Measurements from ENCODE around the gene KRTAP5-10.
A peak's percentile ranks its signal among the peaks of the same experiment; 100 is the strongest.
"Not testable (repeated sequence)": the region's sequence is repeated elsewhere in the genome, so short reads cannot be mapped to it uniquely, and the experiment has no call there.

Gene KRTAP5-10, protein sequence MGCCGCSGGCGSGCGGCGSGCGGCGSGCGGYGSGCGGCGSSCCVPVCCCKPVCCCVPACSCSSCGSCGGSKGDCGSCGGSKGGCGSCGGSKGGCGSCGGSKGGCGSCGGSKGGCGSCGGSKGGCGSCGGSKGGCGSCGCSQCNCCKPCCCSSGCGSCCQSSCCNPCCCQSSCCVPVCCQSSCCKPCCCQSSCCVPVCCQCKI

DNA sequence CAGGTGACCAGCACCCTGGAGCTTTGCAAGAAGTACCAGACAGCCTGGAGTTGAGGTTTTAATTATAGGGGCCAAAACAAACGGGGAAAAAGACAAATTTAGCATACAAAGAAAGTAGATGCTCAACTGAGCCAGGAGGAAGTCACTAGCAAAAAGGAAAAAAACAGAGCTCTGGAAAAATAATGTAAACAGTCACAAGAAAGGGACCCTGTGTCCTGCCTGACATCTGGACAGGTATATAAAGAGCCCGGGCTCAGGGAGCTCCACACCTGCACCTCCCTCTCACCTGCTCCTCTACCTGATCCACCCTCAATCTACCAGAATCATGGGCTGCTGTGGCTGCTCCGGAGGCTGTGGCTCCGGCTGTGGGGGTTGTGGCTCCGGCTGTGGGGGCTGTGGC, at the start of gene KRTAP5-10:
TSS of gene KRTAP5-10 (plus strand) at position 301 of the 400 bp plus-strand sequence. CDS start at position 326, 25 bp downstream.
- no peak for DNase-seq

DNA sequence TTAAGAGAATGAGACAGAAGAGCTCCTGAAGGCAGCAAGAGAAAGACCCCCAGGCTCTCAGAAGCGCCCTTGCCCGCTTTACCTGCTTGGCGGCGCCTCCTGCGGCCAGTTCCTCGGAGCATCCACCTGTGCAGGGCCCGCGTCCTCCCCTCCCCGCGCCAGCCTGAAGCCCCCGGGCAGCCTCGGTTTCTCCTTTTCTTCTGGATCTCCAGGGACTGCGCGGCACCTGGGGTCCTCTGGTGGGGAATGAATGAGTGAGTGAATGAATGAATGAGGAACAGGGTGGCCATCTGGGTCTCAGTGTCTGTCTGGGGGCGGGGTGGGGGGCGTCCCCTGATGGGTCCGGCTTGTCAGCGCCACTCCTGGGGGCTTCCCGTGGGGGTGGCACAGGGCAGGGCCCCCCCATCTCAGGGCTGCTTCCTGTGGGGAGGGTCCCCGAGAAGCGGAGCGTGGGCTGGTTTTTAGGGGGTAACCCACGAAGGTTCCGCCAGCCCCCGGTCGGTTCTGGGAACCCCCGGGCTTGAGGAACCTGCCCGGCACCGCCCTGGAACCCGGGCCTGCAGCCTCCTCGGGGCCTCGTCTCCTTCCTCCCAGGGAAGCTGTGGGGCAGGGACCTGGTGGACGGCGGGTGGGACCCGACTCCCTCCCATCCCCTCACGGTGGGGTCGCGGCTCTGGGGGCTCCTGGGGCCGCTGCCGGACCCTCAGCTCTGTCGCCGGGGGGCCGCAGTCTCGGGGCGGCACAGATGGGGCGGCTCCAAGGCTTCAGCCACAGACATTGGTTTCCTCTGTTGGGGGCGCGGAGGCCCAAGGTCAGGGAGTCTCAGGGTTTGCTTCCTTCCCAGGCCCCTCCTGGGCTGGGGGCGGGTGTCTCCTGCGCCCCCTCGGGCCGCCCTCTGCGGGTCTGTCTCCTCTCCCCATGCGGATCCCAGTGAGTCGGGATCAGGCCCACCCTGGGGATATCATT, 46.6 kb upstream of the KRTAP5-10 start:
- DNase-seq, result no peak

DNA sequence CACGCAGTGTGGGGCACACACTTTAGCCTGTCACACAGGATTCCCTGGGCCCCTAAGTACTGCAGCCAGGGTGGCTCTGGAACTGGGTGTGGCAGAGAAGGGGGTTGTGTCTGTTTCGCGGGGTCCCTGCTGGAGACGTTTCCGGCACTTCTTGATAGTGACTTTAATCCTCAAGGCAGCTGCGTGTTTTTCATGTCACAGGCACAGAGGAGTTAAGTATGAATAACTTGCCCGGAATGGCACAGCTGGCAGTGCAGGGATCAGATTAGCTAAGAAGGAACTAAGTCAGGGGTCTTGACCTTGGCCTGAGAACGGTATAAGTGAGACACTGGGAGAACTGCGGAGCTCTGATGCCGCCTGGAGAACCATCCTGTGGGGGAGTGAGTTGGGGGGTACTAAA, 45.8 kb upstream of the KRTAP5-10 start:
- DNase-seq, result no peak

DNA sequence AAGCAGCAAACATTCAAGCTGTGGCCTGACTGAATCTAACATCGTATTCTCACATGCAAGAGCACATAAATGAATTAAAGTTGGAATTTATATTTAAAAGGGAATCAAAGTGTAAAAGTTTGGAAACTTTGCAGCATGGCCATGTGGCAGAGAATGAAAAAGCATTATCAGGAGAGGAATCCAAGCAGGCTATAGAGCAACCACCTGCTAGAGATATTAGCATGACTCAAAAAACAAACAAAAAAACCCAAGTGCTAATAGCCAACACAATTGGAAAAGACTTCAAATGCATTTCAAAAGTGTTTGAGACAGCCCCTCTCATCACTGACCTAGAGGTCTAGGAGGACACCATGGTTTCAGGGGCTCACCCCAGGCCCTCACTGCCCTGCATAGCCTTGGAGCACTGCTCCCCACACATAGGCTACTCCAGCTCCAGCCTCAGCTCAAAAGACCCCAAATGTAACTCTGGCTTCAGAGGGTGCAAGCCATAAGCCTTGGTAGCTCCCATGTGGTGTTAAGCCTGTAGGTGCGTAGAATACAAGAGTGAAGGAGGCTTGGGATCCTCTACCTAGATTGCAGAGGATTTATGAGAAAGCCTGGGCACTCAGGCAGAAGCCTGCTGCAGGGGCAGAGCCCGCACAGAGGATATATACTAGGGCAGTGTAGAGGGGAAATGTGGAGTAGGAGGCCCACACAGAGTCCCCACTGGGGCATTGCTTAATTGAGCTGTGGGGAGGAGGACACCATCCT, 40.0 kb upstream of the KRTAP5-10 start:
- DNase-seq, result no peak

DNA sequence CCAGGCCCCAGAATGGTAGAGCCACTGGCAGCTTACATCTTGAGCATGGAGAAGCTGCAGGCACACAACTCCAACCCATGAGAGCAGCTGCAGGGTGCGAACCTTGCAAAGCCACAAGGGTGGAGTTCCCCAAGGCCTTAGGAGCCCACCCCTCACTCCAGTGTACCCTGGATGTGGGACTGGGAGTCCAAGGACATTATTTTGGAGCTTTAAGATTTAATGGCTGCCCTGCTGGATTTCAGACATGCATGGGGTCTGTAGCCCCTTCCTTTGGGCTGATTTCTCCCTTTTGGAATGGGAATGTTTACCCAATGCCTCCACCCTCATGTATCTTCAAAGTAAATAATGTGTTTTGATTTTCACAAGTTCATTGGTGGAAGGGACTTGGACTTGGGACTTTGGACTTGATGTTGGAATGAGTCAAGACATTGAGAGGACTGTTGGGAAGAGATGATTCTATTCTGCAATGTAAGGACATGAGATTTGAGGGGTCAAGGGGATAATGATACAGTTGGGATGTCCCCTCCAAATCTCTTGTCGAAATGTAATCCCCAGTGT, 39.3 kb upstream of the KRTAP5-10 start:
- DNase-seq, result no peak

DNA sequence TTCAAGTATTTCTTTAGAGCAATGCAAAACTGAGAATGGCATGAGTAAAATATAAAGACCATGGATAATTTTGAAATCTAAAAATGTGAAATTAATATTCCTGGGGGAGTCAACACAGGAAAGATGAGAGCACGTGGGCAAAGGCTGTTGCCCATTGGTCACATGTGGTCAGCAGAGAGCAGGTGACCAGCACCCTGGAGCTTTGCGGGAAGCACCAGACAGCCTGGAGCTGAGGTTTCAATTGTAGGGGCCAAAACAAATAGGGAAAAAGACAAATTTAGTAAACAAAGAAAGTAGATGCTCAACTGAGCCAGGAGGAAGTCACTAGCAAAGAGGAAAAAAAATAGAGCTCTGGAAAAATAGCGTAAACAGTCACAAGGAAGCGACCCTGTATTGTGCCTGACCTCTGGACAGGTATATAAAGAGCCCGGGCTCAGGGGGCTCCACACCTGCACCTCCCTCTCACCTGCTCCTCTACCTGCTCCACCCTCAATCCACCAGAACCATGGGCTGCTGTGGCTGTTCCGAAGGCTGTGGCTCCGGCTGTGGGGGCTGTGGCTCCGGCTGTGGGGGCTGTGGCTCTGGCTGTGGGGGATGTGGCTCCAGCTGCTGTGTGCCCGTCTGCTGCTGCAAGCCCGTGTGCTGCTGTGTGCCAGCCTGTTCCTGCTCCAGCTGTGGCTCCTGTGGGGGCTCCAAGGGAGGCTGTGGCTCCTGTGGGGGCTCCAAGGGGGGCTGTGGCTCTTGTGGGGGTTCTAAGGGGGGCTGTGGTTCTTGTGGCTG, 38.4 kb upstream of the KRTAP5-10 start, which contains the start of gene KRTAP5-7:
TSS of gene KRTAP5-7 (plus strand) at position 472 of the 780 bp plus-strand sequence. CDS start at position 506, 34 bp downstream.
- DNase-seq, result not testable (repeated sequence)

DNA sequence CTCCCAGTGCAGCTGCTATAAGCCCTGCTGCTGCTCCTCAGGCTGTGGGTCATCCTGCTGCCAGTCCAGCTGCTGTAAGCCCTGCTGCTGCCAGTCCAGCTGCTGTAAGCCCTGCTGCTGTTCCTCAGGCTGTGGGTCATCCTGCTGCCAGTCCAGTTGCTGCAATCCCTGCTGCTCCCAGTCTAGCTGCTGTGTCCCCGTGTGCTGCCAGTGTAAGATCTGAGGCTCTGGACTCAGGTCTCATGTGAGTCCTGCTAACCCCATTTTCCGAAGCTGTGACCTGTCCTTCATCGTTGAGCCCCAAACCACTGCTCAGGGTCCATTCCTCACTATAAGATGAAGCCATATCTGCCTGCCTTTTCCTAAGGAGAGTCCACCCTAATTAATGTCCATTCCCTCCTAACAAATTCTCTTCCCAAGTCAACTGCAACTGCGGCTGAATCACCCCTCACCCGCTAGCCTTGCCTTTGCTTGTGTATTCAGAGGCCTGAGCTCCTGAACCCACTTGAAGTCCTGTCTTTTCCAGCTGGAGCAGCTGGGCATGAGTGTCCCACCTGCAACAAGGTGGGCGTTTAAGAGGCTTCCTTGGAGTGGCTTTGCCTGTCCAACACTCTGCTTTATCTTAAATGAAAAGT, 37.7 kb upstream of the KRTAP5-10 start:
- no peak for DNase-seq

DNA sequence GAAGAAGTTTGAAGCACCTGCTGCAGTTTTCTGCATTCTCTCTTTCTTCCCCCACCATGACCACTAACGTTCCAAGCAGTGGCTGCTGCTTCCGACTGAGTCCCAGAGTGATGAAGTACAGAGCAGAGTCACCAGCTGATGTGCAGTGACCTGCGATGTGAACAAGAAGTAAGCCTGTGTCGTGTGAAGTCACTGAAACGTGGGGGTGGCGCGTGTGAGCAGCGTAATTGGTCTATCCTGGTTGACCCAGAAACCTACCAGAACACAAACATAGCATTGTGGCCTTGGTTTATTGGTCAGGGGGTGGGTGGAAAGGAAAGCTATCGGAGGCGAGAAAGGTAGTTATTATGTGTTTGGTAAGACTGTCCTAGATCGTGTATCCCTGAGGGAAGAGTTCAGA, 34.8 kb upstream of the KRTAP5-10 start:
- DNase-seq, result peak; percentile 34

DNA sequence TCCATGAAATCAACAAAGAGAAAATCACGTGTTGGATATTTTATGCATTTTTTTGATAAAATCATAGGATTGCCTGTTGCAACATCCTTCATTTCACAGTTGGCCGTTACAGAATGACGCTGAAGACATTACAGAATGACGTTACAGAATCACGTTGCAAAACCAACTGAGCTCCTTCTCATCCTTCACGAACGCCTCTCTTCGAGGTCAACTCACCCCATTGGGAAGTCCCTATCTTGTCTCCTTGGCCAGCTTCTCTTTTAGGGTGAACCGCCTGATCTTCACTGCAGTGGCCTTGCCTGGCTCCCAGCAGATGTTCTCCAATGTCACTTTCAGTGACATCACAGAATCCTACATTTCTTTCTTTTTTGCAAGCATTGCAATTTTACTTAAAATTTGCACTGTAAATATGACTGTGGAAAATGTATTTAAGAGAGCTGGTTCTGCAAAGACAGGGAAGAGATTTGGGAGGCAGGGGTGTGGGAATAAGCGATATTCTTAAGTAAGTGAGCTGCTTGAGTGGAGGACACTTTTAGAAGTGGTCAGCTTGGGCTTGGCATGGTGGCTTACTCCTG, 33.2 kb upstream of the KRTAP5-10 start:
- DNase-seq, result no peak

DNA sequence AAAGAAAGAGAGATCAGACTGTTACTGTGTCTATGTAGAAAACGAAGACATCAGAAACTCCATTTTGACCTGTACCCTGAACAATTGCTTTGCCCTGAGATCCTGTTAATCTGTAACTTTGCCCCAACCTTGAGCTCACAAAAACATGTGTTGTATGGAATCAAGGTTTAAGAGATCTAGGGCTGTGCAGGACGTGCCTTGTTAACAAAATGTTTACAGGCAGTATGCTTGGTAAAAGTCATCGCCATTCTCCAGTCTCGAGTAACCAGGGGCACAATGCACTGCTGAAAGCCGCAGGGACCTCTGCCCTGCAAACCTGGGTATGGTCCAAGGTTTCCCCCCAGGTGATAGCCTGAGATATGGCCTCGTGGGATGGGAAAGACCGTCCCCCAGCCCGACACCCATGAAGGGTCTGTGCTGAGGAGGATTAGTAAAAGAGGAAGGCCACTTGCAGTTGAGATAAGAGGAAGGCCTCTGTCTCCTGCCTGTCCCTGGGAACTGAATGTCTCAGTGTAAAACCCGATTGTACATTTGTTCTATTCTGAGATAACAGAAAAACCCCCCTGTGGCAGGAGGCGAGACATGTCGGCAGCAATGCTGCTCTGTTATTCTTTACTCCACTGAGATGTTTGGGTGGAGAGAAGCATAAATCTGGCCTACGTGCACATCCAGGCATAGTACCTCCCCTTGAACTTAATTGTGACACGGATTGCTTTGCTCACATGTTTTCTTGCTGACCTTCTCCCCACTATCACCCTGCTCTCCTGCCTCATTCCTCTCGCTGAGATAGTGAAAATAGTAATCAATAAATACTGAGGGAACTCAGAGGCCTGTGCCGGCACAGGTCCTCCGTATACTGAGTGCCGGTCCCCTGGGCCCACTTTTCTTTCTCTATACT, 30.4 kb upstream of the KRTAP5-10 start:
- not testable (repeated sequence) for DNase-seq

DNA sequence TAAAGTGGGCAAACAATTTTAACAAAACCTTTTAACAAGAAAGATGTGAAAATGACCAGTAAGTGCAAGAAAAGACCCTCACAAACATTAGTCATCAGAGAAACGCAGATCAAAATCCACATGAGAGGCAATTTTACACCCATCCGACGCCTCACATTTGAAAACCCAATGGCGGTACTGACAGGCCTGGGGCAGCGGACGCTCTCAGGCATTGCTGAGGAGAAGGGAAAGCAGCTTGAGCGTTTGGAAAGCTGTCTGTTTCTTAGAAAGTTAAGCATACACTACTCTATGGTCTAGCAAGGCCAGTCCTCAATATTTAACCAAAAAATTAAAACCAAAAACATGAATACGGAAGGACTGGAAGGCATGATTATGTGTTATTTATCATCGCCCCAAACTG, 29.5 kb upstream of the KRTAP5-10 start:
- no peak for DNase-seq

DNA sequence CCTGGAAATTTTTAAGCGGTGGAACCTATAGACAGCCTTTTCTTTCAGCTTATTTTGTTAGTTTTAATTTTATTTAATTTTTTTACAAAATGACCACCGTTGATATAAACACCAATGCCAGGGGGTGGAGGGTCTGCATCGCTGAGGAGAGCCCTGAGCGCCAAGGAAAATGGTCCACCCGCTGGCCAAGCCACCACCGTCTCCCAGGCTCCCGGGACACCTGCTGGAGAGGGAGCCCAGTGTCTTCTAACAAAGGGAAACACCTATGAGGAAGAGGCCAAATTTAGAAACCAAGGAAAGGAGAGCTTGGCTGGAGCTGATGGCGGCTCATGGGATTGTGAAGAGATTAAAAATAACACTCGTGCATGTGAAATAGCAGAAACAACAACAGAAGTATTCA, 27.8 kb upstream of the KRTAP5-10 start:
- no peak for DNase-seq

DNA sequence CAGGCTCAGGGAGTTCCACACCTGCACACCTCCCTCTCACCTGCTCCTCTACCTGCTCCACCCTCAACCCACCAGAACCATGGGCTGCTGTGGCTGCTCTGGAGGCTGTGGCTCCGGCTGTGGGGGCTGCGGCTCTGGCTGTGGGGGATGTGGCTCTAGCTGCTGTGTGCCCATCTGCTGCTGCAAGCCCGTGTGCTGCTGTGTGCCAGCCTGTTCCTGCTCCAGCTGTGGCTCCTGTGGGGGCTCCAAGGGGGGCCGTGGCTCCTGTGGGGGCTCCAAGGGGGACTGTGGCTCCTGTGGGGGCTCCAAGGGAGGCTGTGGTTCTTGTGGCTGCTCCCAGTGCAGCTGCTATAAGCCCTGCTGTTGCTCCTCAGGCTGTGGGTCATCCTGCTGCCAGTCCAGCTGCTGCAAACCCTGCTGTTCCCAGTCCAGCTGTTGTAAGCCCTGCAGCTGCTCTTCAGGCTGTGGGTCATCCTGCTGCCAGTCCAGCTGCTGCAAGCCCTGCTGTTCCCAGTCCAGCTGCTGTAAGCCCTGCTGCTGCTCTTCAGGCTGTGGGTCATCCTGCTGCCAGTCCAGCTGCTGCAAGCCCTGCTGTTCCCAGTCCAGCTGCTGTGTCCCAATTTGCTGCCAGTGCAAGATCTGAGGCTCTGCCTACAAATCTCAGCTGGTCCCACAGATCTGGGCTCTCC, 27.2 kb upstream of the KRTAP5-10 start, which contains the start of gene KRTAP5-8:
TSS of gene KRTAP5-8 (plus strand) at position 49 of the 689 bp plus-strand sequence. CDS start at position 80, 31 bp downstream.
- not testable (repeated sequence) for DNase-seq

DNA sequence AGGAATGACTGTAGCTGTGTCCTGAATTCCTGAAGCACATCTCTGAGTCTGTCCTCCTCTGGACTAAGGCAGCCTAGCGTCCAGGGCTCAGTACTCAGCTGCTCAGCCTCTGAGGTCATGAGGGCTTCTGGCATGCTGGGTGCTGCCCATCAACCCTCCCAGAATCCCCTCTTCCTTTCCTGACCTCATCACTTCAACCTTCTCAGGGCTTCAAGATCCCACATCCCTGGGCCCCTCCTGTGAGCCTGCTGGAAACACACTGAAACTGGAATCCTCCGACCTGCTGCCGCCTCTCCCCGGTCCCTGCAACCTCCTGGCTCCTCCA, 26.7 kb upstream of the KRTAP5-10 start:
- peak; percentile 16 for DNase-seq

DNA sequence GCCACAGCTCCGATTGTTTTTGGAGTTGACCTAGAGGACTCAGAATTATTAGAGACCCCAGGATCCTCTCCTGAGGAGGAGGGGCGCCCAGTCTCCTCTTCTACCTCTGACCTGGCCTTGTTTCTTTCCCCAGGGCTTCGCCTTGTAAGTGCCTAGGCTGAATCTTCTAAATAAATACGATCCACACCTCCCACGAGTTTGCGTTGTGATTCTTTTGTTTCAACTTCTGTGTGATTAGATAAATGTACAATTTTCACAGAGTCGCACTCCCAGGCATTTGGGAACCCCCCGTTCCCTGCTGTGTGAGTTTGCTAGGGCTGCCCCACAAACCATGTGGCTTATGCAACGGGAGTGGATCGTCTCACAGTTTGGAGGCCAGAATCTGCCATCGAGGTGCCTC, 26.3 kb upstream of the KRTAP5-10 start:
- DNase-seq, result no peak

DNA sequence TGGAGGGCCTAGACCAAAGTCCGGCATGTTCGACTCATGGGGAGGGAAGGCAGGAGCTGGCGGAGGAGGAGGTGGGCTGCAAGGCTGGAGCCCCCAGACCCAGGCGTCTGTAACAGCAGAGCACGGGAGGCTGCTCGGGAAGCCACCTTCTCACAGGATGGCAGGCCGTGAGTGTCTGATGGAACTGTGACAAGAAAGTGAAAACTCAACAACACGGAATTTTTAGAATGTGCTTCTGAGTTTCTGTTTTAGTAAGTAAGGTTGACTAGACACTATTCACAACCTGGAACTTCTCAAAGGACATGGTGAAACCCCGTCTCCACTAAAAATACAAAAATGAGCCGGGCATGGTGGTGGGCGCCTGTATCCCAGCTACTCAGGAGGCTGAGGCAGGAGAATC, 25.4 kb upstream of the KRTAP5-10 start:
- not testable (repeated sequence) for DNase-seq

DNA sequence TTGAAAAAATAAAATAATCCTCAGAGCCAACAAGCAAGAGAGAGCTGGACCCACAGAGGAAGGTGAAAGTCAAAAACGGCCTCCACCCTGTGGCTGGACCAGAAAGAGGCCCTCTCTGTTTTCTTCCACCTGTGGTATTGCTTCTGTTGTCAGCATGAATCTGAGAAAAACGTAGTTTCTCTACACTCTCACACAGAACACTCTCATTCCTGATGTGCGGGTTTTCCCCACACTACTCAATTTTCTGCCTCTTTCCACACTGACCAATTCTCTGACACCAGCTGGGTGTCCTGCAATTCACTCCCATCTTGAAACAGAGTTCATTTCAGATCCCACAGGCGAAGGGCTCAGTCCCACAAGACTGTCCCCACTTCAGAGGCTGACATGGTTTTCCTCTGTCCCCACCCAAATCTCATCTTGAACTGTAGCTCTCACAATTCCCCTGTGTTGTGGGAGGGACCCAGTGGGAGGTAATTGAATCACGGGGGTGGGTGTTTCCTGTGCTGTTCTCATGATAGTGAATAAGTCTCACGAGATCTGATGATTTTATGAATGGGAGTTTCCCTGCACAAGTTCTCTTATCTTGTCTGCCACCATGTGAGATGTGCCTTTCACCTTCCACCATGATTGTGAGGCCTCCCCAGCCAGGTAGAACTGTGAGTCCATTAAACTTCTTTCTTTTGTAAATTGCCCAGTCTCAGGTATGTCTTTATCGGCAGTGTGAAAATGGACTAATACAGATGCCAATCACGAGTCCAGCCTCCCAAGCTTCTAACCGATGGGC, 24.6 kb upstream of the KRTAP5-10 start:
- DNase-seq, result not testable (repeated sequence)

DNA sequence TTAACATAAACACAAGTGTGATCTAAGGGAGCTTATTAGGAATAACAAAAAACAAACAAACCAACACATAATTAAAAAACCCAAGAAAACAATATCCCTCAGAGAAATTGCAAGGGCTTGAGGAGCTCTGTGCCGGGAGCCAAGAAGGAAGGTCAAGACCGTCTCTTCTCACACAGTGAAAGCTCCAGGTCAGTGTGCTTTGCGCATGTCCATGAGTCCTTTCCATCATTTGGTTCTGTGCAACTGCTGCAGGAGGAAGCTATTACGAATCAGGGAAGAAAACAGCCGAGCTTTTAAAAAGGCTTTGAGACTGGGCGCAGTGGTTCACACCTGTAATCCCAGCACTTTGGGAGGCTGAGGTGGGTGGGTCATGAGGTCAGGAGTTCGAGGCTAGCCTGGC, 23.0 kb upstream of the KRTAP5-10 start:
- DNase-seq, result no peak
